Tibial nerve (tissue), 4 donors: ENCODE data around the gene LFNG.

ENCODE experiments used
- CTCF ChIP-seq, 5 experiments: fragments of 200-600 bp in 3 of 5; fragments of 450-650 bp in 2 of 5; sonication (generic) in 3 of 5; IDR thresholded peaks; one replicate each; pipeline ENCODE4 v1.5.1; 2016 to 2019; ENCODE audit warnings: antibody characterized with exemption in 5 of 5, mild to moderate bottlenecking in 3 of 5, moderate library complexity in 2 of 5
- EP300 ChIP-seq, 2 donors: sonication (generic); formaldehyde crosslinking; IDR thresholded peaks; one replicate each; pipeline ENCODE4 v1.6.1; 2017; ENCODE audit warnings: antibody characterized with exemption in 2 of 2, mild to moderate bottlenecking in 1 of 2
- POLR2A ChIP-seq, 2 donors: fragments of 450-650 bp; IDR thresholded peaks; one replicate each; pipeline ENCODE4 v1.6.1; 2017; ENCODE audit warnings: antibody characterized with exemption in 2 of 2, mild to moderate bottlenecking in 2 of 2, moderate library complexity in 2 of 2

- TF ChIP-seq CTCF (IDR thresholded peaks at IDR 0.05) (no peak), POLR2A (IDR thresholded peaks at IDR 0.05) (no peak), EP300 (IDR thresholded peaks at IDR 0.05) (no peak)
These were observed 49.8 kb downstream of the LFNG start for GRCh38 chr7:2569421-2569820.
